ENCODE data around the gene ATP13A3.

GRCh38 chr3:194424373-194424772 is 62.4 kb downstream of the ATP13A3 start:
- no peak for TF ChIP-seq ZNF384 (IDR thresholded peaks at IDR 0.05)
- no peak for TF ChIP-seq SUZ12 (IDR thresholded peaks at IDR 0.05)
- TF ChIP-seq BHLHE40 (IDR thresholded peaks at IDR 0.05; ENCODE audit: borderline replicate concordance) = no peak
- TF ChIP-seq FOXM1 (IDR thresholded peaks at IDR 0.05; ENCODE audit: borderline replicate concordance) = no peak
- no peak for TF ChIP-seq PKNOX1 (IDR thresholded peaks at IDR 0.05)
- TF ChIP-seq NFRKB (IDR thresholded peaks at IDR 0.05) = no peak

Data from HEK293T (cell line).